GM19395 (cell line): ENCODE results near the gene EPHA3.

Experiments
- ATAC-seq: cut with Tn5 transposase; IDR thresholded peaks from one replicate; pipeline ENCODE4 v1.9.1; 2021; ENCODE audit warnings: mild to moderate bottlenecking, moderate library complexity; ENCODE audit not compliant: unreplicated experiment

Gene EPHA3

GRCh38 chr3:89527736-89528305, 420.4 kb downstream of the EPHA3 start:
- ATAC-seq: no peak
